Lower leg skin (tissue), 3 donors: ENCODE data around the gene GNB1L.

Source experiments
- CTCF ChIP-seq, 3 donors: fragments of 450-650 bp; IDR thresholded peaks; one replicate each; pipeline ENCODE4 v1.5.1; 2016; ENCODE audit warnings: antibody characterized with exemption in 3 of 3, mild to moderate bottlenecking in 3 of 3, moderate library complexity in 2 of 3
- POLR2A ChIP-seq, 2 donors: fragments of 450-650 bp; IDR thresholded peaks; one replicate each; pipeline ENCODE4 v1.6.1; 2016 to 2017; ENCODE audit warnings: antibody characterized with exemption in 2 of 2, mild to moderate bottlenecking in 1 of 2, moderate library complexity in 1 of 2

GRCh38 chr22:19767427-19768341 is 87.0 kb downstream of the GNB1L start:
- TF ChIP-seq CTCF (IDR thresholded peaks at IDR 0.05) (no peak), POLR2A (IDR thresholded peaks at IDR 0.05) (no peak)
